NCI-H526 (cell line): ENCODE results near the gene CRYBA1.
"Not testable (repeated sequence)": the region's sequence is repeated elsewhere in the genome, so short reads cannot be mapped to it uniquely, and the experiment has no call there.

Experiments used
- DNase-seq, 2 experiments: peaks; one replicate each; lab custom pipeline; 2025; lab: John Stamatoyannopoulos, UW

CRYBA1 gene

GRCh38 chr17:29246628-29247027 lies at the start of gene CRYBA1:
Gene CRYBA1 (plus strand): TSS chr17:29246859. CDS start chr17:29246864, 5 bp downstream.
- no peak for DNase-seq

- DNase-seq: no peak
Observed at GRCh38 chr17:29197516-29198272, 49.0 kb upstream of the CRYBA1 start.

GRCh38 chr17:29204068-29204804 lies 42.4 kb upstream of the CRYBA1 start:
- DNase-seq: not testable (repeated sequence)

- no peak for DNase-seq
Observed at GRCh38 chr17:29205047-29205446, 41.6 kb upstream of the CRYBA1 start.

GRCh38 chr17:29207975-29208374 lies 38.7 kb upstream of the CRYBA1 start:
- no peak for DNase-seq

GRCh38 chr17:29209073-29209472 lies 37.6 kb upstream of the CRYBA1 start:
- peak in 1 of 2 experiments; percentile 32 for DNase-seq

- DNase-seq: no peak
Observed at GRCh38 chr17:29210879-29211278, 35.8 kb upstream of the CRYBA1 start.

- DNase-seq: no peak
Observed at GRCh38 chr17:29212094-29212631, 34.5 kb upstream of the CRYBA1 start.

- no peak for DNase-seq
Observed at GRCh38 chr17:29212681-29213121, 34.0 kb upstream of the CRYBA1 start.

GRCh38 chr17:29214215-29215146 lies 32.2 kb upstream of the CRYBA1 start:
- no peak for DNase-seq

- no peak for DNase-seq
Observed at GRCh38 chr17:29215174-29215573, 31.5 kb upstream of the CRYBA1 start.

GRCh38 chr17:29215717-29216116 lies 30.9 kb upstream of the CRYBA1 start:
- DNase-seq: no peak

GRCh38 chr17:29216181-29216580 lies 30.5 kb upstream of the CRYBA1 start:
- DNase-seq: no peak

GRCh38 chr17:29216856-29217255 lies 29.8 kb upstream of the CRYBA1 start:
- no peak for DNase-seq

- DNase-seq: peak; percentile 56 to 92
Observed at GRCh38 chr17:29219378-29220047, 27.1 kb upstream of the CRYBA1 start.

- DNase-seq: not testable (repeated sequence)
Observed at GRCh38 chr17:29221338-29221737, 25.3 kb upstream of the CRYBA1 start.

- no peak for DNase-seq
Observed at GRCh38 chr17:29225396-29225795, 21.3 kb upstream of the CRYBA1 start.

GRCh38 chr17:29233301-29233700 lies 13.4 kb upstream of the CRYBA1 start:
- peak in 1 of 2 experiments; percentile 48 for DNase-seq

GRCh38 chr17:29234972-29235371 lies 11.7 kb upstream of the CRYBA1 start:
- DNase-seq: not testable (repeated sequence)

GRCh38 chr17:29235904-29236303 lies 10.8 kb upstream of the CRYBA1 start:
- DNase-seq: no peak

- DNase-seq: no peak
Observed at GRCh38 chr17:29237476-29238132, 9.1 kb upstream of the CRYBA1 start.
